HEK293T (cell line): ENCODE results near the gene GPR18.

ENCODE experiments used
- ELF4 ChIP-seq: fragments of 450-650 bp; IDR thresholded peaks from 2 replicates; pipeline ENCODE4 v1.6.1; 2017; ENCODE audit warnings: antibody characterized with exemption
- FOXM1 ChIP-seq: fragments of 450-650 bp; IDR thresholded peaks from 2 replicates; pipeline ENCODE4 v1.6.1; 2017; ENCODE audit warnings: mild to moderate bottlenecking, borderline replicate concordance
- HDGF ChIP-seq: fragments of 450-650 bp; IDR thresholded peaks from 2 replicates; pipeline ENCODE4 v1.6.1; 2017; ENCODE audit warnings: antibody characterized with exemption, borderline replicate concordance
- L3MBTL2 ChIP-seq: fragments of 450-650 bp; conservative IDR thresholded peaks from 2 replicates; pipeline ENCODE4 v1.6.1; 2016; ENCODE audit warnings: mild to moderate bottlenecking
- LEF1 ChIP-seq: fragments of 450-650 bp; IDR thresholded peaks from 2 replicates; pipeline ENCODE4 v1.6.1; 2017; ENCODE audit warnings: mild to moderate bottlenecking, borderline replicate concordance
- NFRKB ChIP-seq: fragments of 450-650 bp; IDR thresholded peaks from 2 replicates; pipeline ENCODE4 v1.6.1; 2016; ENCODE audit warnings: mild to moderate bottlenecking, moderate library complexity
- PKNOX1 ChIP-seq: fragments of 450-650 bp; IDR thresholded peaks from 2 replicates; pipeline ENCODE4 v1.6.1; 2016
- SP1 ChIP-seq: fragments of 450-650 bp; IDR thresholded peaks from 2 replicates; pipeline ENCODE4 v1.6.1; 2017
- TARDBP ChIP-seq: fragments of 450-650 bp; IDR thresholded peaks from 2 replicates; pipeline ENCODE4 v1.6.1; 2016

GRCh38 chr13:99278200-99278599 lies 20.0 kb upstream of the GPR18 start:
- TF ChIP-seq TARDBP: no peak
- no peak for TF ChIP-seq PKNOX1
- TF ChIP-seq ELF4: no peak
- no peak for TF ChIP-seq HDGF
- no peak for TF ChIP-seq FOXM1
- no peak for TF ChIP-seq L3MBTL2
- no peak for TF ChIP-seq LEF1
- TF ChIP-seq NFRKB: no peak
- TF ChIP-seq SP1: no peak
